ENCODE data around the gene FPR3. TPM values are rescaled to one million over a fixed set of nuclear protein-coding genes. Genes with fewer than 3 reads are reported as not detected.

FPR3 gene
- total RNA-seq, 2 experiments from 2014 or later, result not detected

DNA sequence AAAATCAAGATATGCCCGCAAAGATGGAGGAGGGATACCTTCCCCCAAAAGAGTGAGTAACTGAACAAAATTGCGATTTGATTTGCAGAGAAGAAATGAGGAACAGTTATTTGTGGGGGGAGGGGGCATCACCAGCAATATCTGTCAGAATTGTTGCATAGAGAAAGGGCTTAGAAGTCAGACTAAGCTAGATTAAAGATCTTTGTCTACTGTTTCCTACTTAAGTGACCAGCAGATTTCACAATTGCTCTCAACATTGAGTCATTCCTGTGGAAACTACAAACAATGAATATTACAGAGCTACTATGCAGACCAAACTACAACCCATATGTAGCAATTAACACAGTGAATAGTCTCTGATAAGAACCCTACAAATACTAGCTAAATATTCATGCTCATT, 27.4 kb downstream of the FPR3 start:
- POLR2A ChIA-PET, result interaction anchor here (0.6 kb wide), 1 partner anchor 1226 kb away, joined by 8 read pairs; no protein-coding TSS in a partner anchor
- no peaks in the 10 kb centered on the region for H3K79me2 ChIP-seq (ENCODE audit: insufficient read depth, low read depth, low read length)
- no peak for DNase-seq (ENCODE audit: low spot score)
- no peak overlapping the region for H3K27ac ChIP-seq (ENCODE audit: low read depth, low read length, poor library complexity, severe bottlenecking)
- peaks cover 14% of the 10 kb centered on the region; the same call in 1 of the 2 replicates for H3K9me3 ChIP-seq (ENCODE audit: low read length)
- H3K4me2 ChIP-seq (ENCODE audit: low read length), result no peak overlapping the region
- BruUV-seq (replicated peaks), result no TSS peak
- H4K20me1 ChIP-seq (ENCODE audit: insufficient read depth, low read length), result no peaks in the 10 kb centered on the region
- no peaks in the 10 kb centered on the region for H3K36me3 ChIP-seq (ENCODE audit: insufficient read depth, low read length)
- no peak overlapping the region for H2AFZ ChIP-seq (ENCODE audit: low read length)
- CTCF ChIA-PET (ENCODE audit: unreplicated experiment), result no interaction called here
- no peak overlapping the region for H3K4me3 ChIP-seq (ENCODE audit: low read depth, low read length, poor library complexity, severe bottlenecking)
- TF ChIP-seq, protein P1, sequence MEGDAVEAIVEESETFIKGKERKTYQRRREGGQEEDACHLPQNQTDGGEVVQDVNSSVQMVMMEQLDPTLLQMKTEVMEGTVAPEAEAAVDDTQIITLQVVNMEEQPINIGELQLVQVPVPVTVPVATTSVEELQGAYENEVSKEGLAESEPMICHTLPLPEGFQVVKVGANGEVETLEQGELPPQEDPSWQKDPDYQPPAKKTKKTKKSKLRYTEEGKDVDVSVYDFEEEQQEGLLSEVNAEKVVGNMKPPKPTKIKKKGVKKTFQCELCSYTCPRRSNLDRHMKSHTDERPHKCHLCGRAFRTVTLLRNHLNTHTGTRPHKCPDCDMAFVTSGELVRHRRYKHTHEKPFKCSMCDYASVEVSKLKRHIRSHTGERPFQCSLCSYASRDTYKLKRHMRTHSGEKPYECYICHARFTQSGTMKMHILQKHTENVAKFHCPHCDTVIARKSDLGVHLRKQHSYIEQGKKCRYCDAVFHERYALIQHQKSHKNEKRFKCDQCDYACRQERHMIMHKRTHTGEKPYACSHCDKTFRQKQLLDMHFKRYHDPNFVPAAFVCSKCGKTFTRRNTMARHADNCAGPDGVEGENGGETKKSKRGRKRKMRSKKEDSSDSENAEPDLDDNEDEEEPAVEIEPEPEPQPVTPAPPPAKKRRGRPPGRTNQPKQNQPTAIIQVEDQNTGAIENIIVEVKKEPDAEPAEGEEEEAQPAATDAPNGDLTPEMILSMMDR (conservative IDR thresholded peaks at IDR 0.05; ENCODE audit: low read length), result no peak
- TF ChIP-seq EZH2phosphoT487 (IDR thresholded peaks at IDR 0.05; ENCODE audit: borderline replicate concordance, low read depth, low read length), result no peak
- H3K9me2 ChIP-seq (ENCODE audit: insufficient read depth, low read length), result no peaks in the 10 kb centered on the region
- intact Hi-C loops (cut with micrococcal nuclease; ENCODE audit: unreplicated experiment), result no loop called here
- no peaks in the 10 kb centered on the region for H3K4me1 ChIP-seq (ENCODE audit: insufficient read depth, low read length, poor library complexity, severe bottlenecking)

DNA sequence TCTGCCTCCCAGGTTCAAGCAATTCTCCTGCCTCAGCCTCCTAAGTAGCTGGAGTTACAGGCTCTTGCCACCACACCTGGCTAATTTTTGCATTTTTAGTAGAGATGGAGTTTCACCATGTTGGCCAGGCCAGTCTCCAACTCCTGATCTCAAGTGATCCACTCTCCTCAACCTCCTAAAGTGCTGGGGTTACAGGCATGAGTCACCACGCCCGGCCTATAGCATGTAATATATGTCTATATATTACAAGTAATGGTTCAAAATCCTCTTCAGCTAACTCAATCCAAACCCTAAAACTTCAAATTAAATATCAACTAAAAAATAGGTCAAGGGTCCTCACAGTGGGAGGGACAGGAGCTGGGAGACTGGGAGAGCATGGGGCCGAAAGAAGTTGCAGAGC, 28.0 kb downstream of the FPR3 start:
- ChIA-PET POLR2A (interaction anchor here (0.6 kb wide), 1 partner anchor 1225 kb away, joined by 8 read pairs; no protein-coding TSS in a partner anchor), CTCF (ENCODE audit: unreplicated experiment) (no interaction called here)
- no peak overlapping the region for H3K27ac ChIP-seq (ENCODE audit: low read depth, low read length, poor library complexity, severe bottlenecking)
- TF ChIP-seq EZH2phosphoT487 (IDR thresholded peaks at IDR 0.05; ENCODE audit: borderline replicate concordance, low read depth, low read length), result no peak
- TF ChIP-seq, protein P1 (conservative IDR thresholded peaks at IDR 0.05; ENCODE audit: low read length), result no peak
- no peaks in the 10 kb centered on the region for H3K4me1 ChIP-seq (ENCODE audit: insufficient read depth, low read length, poor library complexity, severe bottlenecking)
- no peaks in the 10 kb centered on the region for H4K20me1 ChIP-seq (ENCODE audit: insufficient read depth, low read length)
- no TSS peak for BruUV-seq (replicated peaks)
- intact Hi-C loops (cut with micrococcal nuclease; ENCODE audit: unreplicated experiment), result no loop called here
- no peak for DNase-seq (ENCODE audit: low spot score)
- H3K9me2 ChIP-seq (ENCODE audit: insufficient read depth, low read length), result no peaks in the 10 kb centered on the region
- H3K79me2 ChIP-seq (ENCODE audit: insufficient read depth, low read depth, low read length), result no peaks in the 10 kb centered on the region
- no peak overlapping the region for H3K4me3 ChIP-seq (ENCODE audit: low read depth, low read length, poor library complexity, severe bottlenecking)
- H3K9me3 ChIP-seq (ENCODE audit: low read length), result peaks cover 14% of the 10 kb centered on the region; the same call in 1 of the 2 replicates
- H3K36me3 ChIP-seq (ENCODE audit: insufficient read depth, low read length), result no peaks in the 10 kb centered on the region
- no peak overlapping the region for H3K4me2 ChIP-seq (ENCODE audit: low read length)
- no peak overlapping the region for H2AFZ ChIP-seq (ENCODE audit: low read length)

DNA sequence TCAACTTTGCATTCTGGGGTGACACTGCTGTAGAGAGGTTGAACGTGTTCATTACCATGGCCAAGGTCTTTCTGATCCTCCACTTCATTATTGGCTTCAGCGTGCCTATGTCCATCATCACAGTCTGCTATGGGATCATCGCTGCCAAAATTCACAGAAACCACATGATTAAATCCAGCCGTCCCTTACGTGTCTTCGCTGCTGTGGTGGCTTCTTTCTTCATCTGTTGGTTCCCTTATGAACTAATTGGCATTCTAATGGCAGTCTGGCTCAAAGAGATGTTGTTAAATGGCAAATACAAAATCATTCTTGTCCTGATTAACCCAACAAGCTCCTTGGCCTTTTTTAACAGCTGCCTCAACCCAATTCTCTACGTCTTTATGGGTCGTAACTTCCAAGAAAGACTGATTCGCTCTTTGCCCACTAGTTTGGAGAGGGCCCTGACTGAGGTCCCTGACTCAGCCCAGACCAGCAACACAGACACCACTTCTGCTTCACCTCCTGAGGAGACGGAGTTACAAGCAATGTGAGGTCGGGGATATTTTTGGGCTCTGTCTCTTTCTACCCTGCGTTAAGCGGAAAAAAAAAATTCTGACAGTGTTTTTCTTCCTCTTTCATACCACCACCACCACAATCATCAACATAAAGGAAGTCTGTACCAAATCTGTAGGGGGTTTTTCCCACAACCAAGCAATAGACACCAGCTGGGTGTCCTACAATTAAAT, 29.5 kb downstream of the FPR3 start:
- Histone ChIP-seq H3K9me2 (ENCODE audit: insufficient read depth, low read length) (no peaks in the 10 kb centered on the region), H3K4me3 (ENCODE audit: low read depth, low read length, poor library complexity, severe bottlenecking) (no peak overlapping the region), H3K9me3 (ENCODE audit: low read length) (peaks cover 14% of the 10 kb centered on the region; the same call in 1 of the 2 replicates), H2AFZ (ENCODE audit: low read length) (no peak overlapping the region), H3K4me1 (ENCODE audit: insufficient read depth, low read length, poor library complexity, severe bottlenecking) (no peaks in the 10 kb centered on the region), H3K36me3 (ENCODE audit: insufficient read depth, low read length) (no peaks in the 10 kb centered on the region), H4K20me1 (ENCODE audit: insufficient read depth, low read length) (no peaks in the 10 kb centered on the region), H3K79me2 (ENCODE audit: insufficient read depth, low read depth, low read length) (no peaks in the 10 kb centered on the region), H3K4me2 (ENCODE audit: low read length) (no peak overlapping the region), H3K27ac (ENCODE audit: low read depth, low read length, poor library complexity, severe bottlenecking) (no peak overlapping the region)
- intact Hi-C loops (cut with micrococcal nuclease; ENCODE audit: unreplicated experiment), result no loop called here
- POLR2A ChIA-PET, result no interaction called here
- CTCF ChIA-PET (ENCODE audit: unreplicated experiment), result no interaction called here
- no peak for TF ChIP-seq EZH2phosphoT487 (IDR thresholded peaks at IDR 0.05; ENCODE audit: borderline replicate concordance, low read depth, low read length)
- TF ChIP-seq, protein P1 (conservative IDR thresholded peaks at IDR 0.05; ENCODE audit: low read length), result no peak
- BruUV-seq (replicated peaks), result no TSS peak
- peak; percentile 13 for DNase-seq (ENCODE audit: low spot score)

Measured in OCI-LY7 (cell line).